Measurements from ENCODE around the gene STIP1. TPM values are rescaled to one million over a fixed set of nuclear protein-coding genes. Genes with fewer than 3 reads are reported as not detected.

STIP1 gene
- total RNA-seq, 2 donors from 2014 or later: 230 to 257 TPM

DNA sequence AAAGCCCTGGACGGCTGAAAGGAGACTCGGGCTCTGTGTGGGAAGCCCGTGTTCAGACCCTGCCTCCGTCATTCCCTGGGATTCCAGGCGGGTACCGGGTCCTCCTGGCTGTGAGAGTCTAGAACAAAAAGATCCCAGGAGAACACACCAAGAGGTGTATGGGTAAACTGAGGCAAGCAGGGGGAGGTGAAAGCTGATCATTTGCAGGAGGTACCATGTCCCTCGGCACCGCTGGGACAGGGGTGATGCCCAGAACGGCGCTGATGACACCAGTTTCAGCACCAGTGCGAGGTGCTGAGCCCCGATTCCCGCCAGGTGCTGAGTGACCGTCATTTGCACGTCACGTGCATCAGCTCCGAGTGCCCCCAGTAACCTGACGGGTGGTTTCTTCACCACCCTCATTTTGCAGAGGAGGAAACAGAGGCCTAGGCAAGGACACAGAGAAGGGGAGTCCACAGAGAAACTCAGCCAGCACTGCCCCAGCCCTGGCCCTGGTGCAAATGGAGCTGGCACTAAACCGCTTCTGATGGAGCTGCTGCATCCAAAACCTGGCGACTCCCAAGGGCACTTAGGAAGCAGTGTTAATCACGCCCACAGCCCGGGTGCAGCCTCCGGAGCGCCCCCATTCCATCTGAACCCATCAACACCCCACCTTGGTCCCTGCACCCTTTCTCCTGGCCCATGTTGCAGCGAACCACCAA is 36.9 kb upstream of the STIP1 start:
- H3K27ac Mint-ChIP-seq: no peak overlapping the region
- no peak for DNase-seq
- Histone ChIP-seq H3K9ac (ENCODE audit: extremely low read depth, low read length, poor library complexity, severe bottlenecking) (no peak overlapping the region), H3K36me3 (ENCODE audit: control insufficient read depth, insufficient read depth, low read length) (no peaks in the 10 kb centered on the region), H3K9me3 (ENCODE audit: control insufficient read depth, low read length) (no peaks in the 10 kb centered on the region), H3K4me3 (ENCODE audit: low read length) (no peak overlapping the region), H3K27me3 (ENCODE audit: control insufficient read depth, insufficient read depth, low read length, poor library complexity, severe bottlenecking) (no peaks in the 10 kb centered on the region), H3K4me1 (ENCODE audit: control insufficient read depth, insufficient read depth, low read length) (no peaks in the 10 kb centered on the region), H3K27ac (ENCODE audit: low read depth, low read length) (no peak overlapping the region)
- 81 to 86% methylated on average over 17 to 25 of the region's 25 CpGs for WGBS, 2 experiments (ENCODE audit: insufficient coverage in 1 of 2, insufficient read length in 1 of 2)
- H3K4me3 Mint-ChIP-seq: no peak overlapping the region
- H3K9me3 Mint-ChIP-seq: no peaks in the 10 kb centered on the region
- peaks cover 4% of the 10 kb centered on the region for H3K27me3 Mint-ChIP-seq (ENCODE audit: insufficient read depth)
- peaks cover 6% of the 10 kb centered on the region for H3K4me1 Mint-ChIP-seq
- TF ChIP-seq CTCF (conservative IDR thresholded peaks at IDR 0.05): no peak
- peaks cover 2% of the 10 kb centered on the region for H3K36me3 Mint-ChIP-seq (ENCODE audit: low read depth)

DNA sequence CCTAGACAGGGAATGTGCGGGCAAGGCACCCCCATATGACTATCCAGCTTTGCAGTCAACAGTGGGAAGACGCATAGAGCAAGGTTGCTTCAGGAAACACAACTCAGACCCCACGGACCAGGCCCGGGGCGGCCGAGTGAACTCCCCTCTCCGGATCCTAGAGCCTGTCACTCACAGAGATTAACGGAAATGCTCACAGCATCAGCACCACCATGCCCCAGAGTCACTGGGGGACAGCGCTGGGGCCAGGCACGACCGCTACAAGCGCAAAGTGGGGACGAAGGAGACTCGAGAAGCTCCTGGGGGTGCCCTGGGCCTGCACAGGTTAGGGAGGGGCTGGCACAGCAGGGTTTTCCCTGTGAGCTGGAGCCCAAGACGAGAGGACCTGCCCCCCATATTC is 35.9 kb upstream of the STIP1 start:
- Histone ChIP-seq H3K36me3 (ENCODE audit: control insufficient read depth, insufficient read depth, low read length) (no peaks in the 10 kb centered on the region), H3K9me3 (ENCODE audit: control insufficient read depth, low read length) (no peaks in the 10 kb centered on the region), H3K4me3 (ENCODE audit: low read length) (no peak overlapping the region), H3K9ac (ENCODE audit: extremely low read depth, low read length, poor library complexity, severe bottlenecking) (no peak overlapping the region), H3K4me1 (ENCODE audit: control insufficient read depth, insufficient read depth, low read length) (no peaks in the 10 kb centered on the region), H3K27ac (ENCODE audit: low read depth, low read length) (no peak overlapping the region), H3K27me3 (ENCODE audit: control insufficient read depth, insufficient read depth, low read length, poor library complexity, severe bottlenecking) (no peaks in the 10 kb centered on the region)
- peaks cover 4% of the 10 kb centered on the region for H3K27me3 Mint-ChIP-seq (ENCODE audit: insufficient read depth)
- H3K27ac Mint-ChIP-seq: no peak overlapping the region
- no peak for TF ChIP-seq CTCF (conservative IDR thresholded peaks at IDR 0.05)
- H3K4me1 Mint-ChIP-seq: peaks cover 10% of the 10 kb centered on the region
- H3K9me3 Mint-ChIP-seq: no peaks in the 10 kb centered on the region
- 91% methylated on average over 14 to 15 of the region's 15 CpGs for WGBS, 2 experiments (ENCODE audit: insufficient coverage in 1 of 2, insufficient read length in 1 of 2)
- no peak overlapping the region for H3K4me3 Mint-ChIP-seq
- no peak for DNase-seq
- peaks cover 2% of the 10 kb centered on the region for H3K36me3 Mint-ChIP-seq (ENCODE audit: low read depth)

- no peaks in the 10 kb centered on the region for H3K36me3 ChIP-seq (ENCODE audit: control insufficient read depth, insufficient read depth, low read length)
- no peaks in the 10 kb centered on the region for H3K9me3 ChIP-seq (ENCODE audit: control insufficient read depth, low read length)
- no peak overlapping the region for H3K27ac Mint-ChIP-seq
- H3K4me1 Mint-ChIP-seq: peaks cover 10% of the 10 kb centered on the region
- no peak overlapping the region for H3K4me3 ChIP-seq (ENCODE audit: low read length)
- no peak overlapping the region for H3K4me3 Mint-ChIP-seq
- TF ChIP-seq CTCF (conservative IDR thresholded peaks at IDR 0.05): no peak
- WGBS, 2 experiments (ENCODE audit: insufficient coverage in 1 of 2, insufficient read length in 1 of 2): 92 to 98% methylated on average over 6 to 24 of the region's 24 CpGs
- no peaks in the 10 kb centered on the region for H3K9me3 Mint-ChIP-seq
- peaks cover 2% of the 10 kb centered on the region for H3K36me3 Mint-ChIP-seq (ENCODE audit: low read depth)
- peaks cover 4% of the 10 kb centered on the region for H3K27me3 Mint-ChIP-seq (ENCODE audit: insufficient read depth)
- H3K9ac ChIP-seq (ENCODE audit: extremely low read depth, low read length, poor library complexity, severe bottlenecking): no peak overlapping the region
- H3K4me1 ChIP-seq (ENCODE audit: control insufficient read depth, insufficient read depth, low read length): no peaks in the 10 kb centered on the region
- no peak for DNase-seq
- no peak overlapping the region for H3K27ac ChIP-seq (ENCODE audit: low read depth, low read length)
- no peaks in the 10 kb centered on the region for H3K27me3 ChIP-seq (ENCODE audit: control insufficient read depth, insufficient read depth, low read length, poor library complexity, severe bottlenecking)
Measured at GRCh38 chr11:64150481-64151239, 35.3 kb upstream of the STIP1 start.

Measured in endodermal cell (in vitro differentiated cells).